ENCODE data around the gene TEX14.

GRCh38 chr17:58532555-58532951 is 159.3 kb downstream of the TEX14 start:
- TF ChIP-seq CTCF (IDR thresholded peaks at IDR 0.05), result no peak
- no peak for TF ChIP-seq POLR2A (IDR thresholded peaks at IDR 0.05)

All from breast epithelium (tissue), 3 donors.